Testis (tissue), 3 donors: ENCODE measurements around the gene URM1. TPM values are rescaled to one million over a fixed set of nuclear protein-coding genes. Genes with fewer than 3 reads are reported as not detected.

ENCODE experiments used
- DNase-seq: peaks from one replicate; pipeline ENCODE4 v3.0.0-alpha.2; 2019
- H3K27ac ChIP-seq, 2 donors: fragments of 200-600 bp; sonication (generic); one replicate each; pipeline ENCODE4 v1.5.1; 2019
- H3K27me3 ChIP-seq: fragments of 200-600 bp; sonication (generic); one replicate; pipeline ENCODE4 v1.5.1; 2019
- H3K36me3 ChIP-seq: fragments of 200-600 bp; sonication (generic); one replicate; pipeline ENCODE4 v1.5.1; 2017; ENCODE audit warnings: low read depth; ENCODE audit errors: missing control alignments
- H3K4me1 ChIP-seq: fragments of 200-600 bp; sonication (generic); one replicate; pipeline ENCODE4 v1.5.1; 2019
- H3K4me3 ChIP-seq, 2 donors: fragments of 200-600 bp; sonication (generic); one replicate each; pipeline ENCODE4 v1.5.1; 2017 to 2019
- H3K9me3 ChIP-seq: fragments of 200-600 bp; sonication (generic); one replicate; pipeline ENCODE4 v1.5.1; 2017
- CTCF ChIP-seq, 3 experiments: fragments of 450-650 bp in 2 of 3; fragments of 200-600 bp in 1 of 3; sonication (generic) in 1 of 3; IDR thresholded peaks; one replicate each; pipeline ENCODE4 v1.5.1; 2016 to 2019; ENCODE audit warnings: antibody characterized with exemption in 3 of 3, mild to moderate bottlenecking in 2 of 3, moderate library complexity in 1 of 3
- POLR2A ChIP-seq: fragments of 450-650 bp; IDR thresholded peaks from one replicate; pipeline ENCODE4 v1.6.1; 2017; ENCODE audit warnings: antibody characterized with exemption, mild to moderate bottlenecking, moderate library complexity
- WGBS, 2 donors: methylation state at CpG; one replicate each; pipeline ENCODE4 v1.1.5; 2018; 5-methylcytosine and 5-hydroxymethylcytosine counted together
- intact Hi-C: fragments of 100-400 bp; cut with DNase I; formaldehyde crosslinking; loops from one replicate; pipeline ENCODE4 v1.15.1; 2023; ENCODE audit warnings: low total_unique reads
- polyA plus RNA-seq: library from polyadenylated mRNA; stranded (reverse); fragments of 350-450 nt; fragmentation: Illumina TruSeq; extraction: RNeasy Lipid Tissue Mini Kit (QIAGEN cat#74804); gene quantifications from one replicate; pipeline ENCODE4 v1.2.3, GENCODE V29; 2014; ENCODE audit warnings: low read depth, low replicate concordance; ENCODE audit not compliant: insufficient read depth
- total RNA-seq, 2 donors: library from RNA; depleted of rRNA; stranded (reverse); fragments of >200 nt; gene quantifications; one replicate each; pipeline ENCODE4 v1.2.3, GENCODE V29; 2016

The URM1 gene
- total and polyA plus RNA-seq, 3 donors from 2014 or later, result 31.5 to 51.1 (median 36.8) TPM

GRCh38 chr9:128419061-128419925 is 48.1 kb downstream of the URM1 start:
- intact Hi-C loops, result no loop called here
- WGBS, 2 donors, result 0 to 7% methylated on average over 11 to 28 of the region's 28 CpGs

GRCh38 chr9:128420060-128420650 is 49.0 kb downstream of the URM1 start:
- Histone ChIP-seq H3K27me3 (no peaks in the 10 kb centered on the region), H3K4me3 (peak overlapping the region; percentile 72 to 78), H3K4me1 (peaks cover 8% of the 10 kb centered on the region), H3K36me3 (no peaks in the 10 kb centered on the region), H3K9me3 (no peaks in the 10 kb centered on the region), H3K27ac (peak overlapping the region in 1 of 2 donors; percentile 68)
- peak; percentile 46 to 77 (median 64) for TF ChIP-seq CTCF (IDR thresholded peaks at IDR 0.05)
- TF ChIP-seq POLR2A, result no peak
- 0% methylated on average over 41 of the region's 59 CpGs; no CpG with 5 or more reads in 1 of the 2 donors for WGBS, 2 donors
- peak; percentile 64 for DNase-seq
- intact Hi-C loops, result no loop called here

More at GRCh38 chr9:128419061-128419925, 48.1 kb downstream of the URM1 start:
- Histone ChIP-seq H3K4me1 (peaks cover 8% of the 10 kb centered on the region), H3K36me3 (no peaks in the 10 kb centered on the region), H3K27me3 (no peaks in the 10 kb centered on the region), H3K9me3 (no peaks in the 10 kb centered on the region), H3K4me3 (peak overlapping the region; percentile 72 to 78), H3K27ac (no peak overlapping the region)
- DNase-seq, result peak; percentile 18
- TF ChIP-seq CTCF (IDR thresholded peaks at IDR 0.05) (no peak), POLR2A (no peak)

GRCh38 chr9:128420651-128421481 is 49.7 kb downstream of the URM1 start, which contains the start of gene CERCAM:
CERCAM (plus strand) TSS chr9:128420857; CDS start chr9:128420878, 21 bp downstream.
- intact Hi-C loops, result no loop called here
- 0 to 1% methylated on average over 1 to 51 of the region's 59 CpGs for WGBS, 2 donors
- H3K27me3 ChIP-seq, result no peaks in the 10 kb centered on the region

More at GRCh38 chr9:128420651-128421481, 49.7 kb downstream of the URM1 start, which contains the start of gene CERCAM:
- Histone ChIP-seq H3K4me3 (peak within 1 kb of the TSS; percentile 72 to 78), H3K4me1 (peaks cover 8% of the 10 kb centered on the region), H3K27ac (peak within 1 kb of the TSS in 1 of 2 donors; percentile 68), H3K36me3 (no peaks in the 10 kb centered on the region), H3K9me3 (no peaks in the 10 kb centered on the region)
- DNase-seq, result peak; percentile 61
- TF ChIP-seq CTCF (IDR thresholded peaks at IDR 0.05) (no peak), POLR2A (no peak)
